ENCODE measurements around the gene SELENOW.
A peak's percentile ranks its signal among the peaks of the same experiment; 100 is the strongest.

- TF ChIP-seq POLR2A (IDR thresholded peaks at IDR 0.05) (no peak), CTCF (IDR thresholded peaks at IDR 0.05) (peak; percentile 71 to 85 (median 75))
These were observed 12.8 kb upstream of the SELENOW start for GRCh38 chr19:47765523-47766358.
